ENCODE results near the gene RAP1A. TPM values are rescaled to one million over a fixed set of nuclear protein-coding genes. Genes with fewer than 3 reads are reported as not detected.

The RAP1A gene
- total RNA-seq, 6 experiments from 2014 or later: 75.7 to 82.9 (median 80.3) TPM

DNA sequence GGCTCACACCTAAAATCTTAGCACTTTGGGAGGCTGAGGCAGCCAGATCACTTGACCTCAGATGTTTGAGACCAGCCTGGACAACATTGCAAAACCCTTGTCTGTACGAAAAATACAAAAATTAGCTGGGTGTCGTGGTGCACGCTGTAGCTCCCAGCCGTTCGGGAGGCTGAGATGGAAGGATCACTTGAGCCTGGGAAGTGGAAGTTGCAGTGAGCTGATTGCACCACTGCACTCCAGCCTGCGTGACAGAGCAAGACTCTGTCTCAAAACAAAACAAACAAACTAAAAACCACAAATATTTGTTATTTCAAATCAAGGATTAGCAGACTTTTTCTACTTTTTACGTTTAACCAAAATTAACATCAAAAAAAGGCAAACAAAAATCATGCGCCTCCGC lies 88.3 kb downstream of the RAP1A start:
- Mint-ChIP-seq H3K4me1 (ENCODE audit: low read depth) (peaks cover 71% of the 10 kb centered on the region), H3K36me3 (ENCODE audit: low read depth) (peaks cover 20% of the 10 kb centered on the region), H3K9me3 (no peaks in the 10 kb centered on the region), H3K27me3 (ENCODE audit: insufficient read depth) (no peaks in the 10 kb centered on the region; the same call in 1 of the 2 replicates), H3K4me3 (peak overlapping the region; percentile 67), H3K27ac (peak overlapping the region; percentile 81)
- DNase-seq: peak; percentile 45
- TF ChIP-seq, protein P1, sequence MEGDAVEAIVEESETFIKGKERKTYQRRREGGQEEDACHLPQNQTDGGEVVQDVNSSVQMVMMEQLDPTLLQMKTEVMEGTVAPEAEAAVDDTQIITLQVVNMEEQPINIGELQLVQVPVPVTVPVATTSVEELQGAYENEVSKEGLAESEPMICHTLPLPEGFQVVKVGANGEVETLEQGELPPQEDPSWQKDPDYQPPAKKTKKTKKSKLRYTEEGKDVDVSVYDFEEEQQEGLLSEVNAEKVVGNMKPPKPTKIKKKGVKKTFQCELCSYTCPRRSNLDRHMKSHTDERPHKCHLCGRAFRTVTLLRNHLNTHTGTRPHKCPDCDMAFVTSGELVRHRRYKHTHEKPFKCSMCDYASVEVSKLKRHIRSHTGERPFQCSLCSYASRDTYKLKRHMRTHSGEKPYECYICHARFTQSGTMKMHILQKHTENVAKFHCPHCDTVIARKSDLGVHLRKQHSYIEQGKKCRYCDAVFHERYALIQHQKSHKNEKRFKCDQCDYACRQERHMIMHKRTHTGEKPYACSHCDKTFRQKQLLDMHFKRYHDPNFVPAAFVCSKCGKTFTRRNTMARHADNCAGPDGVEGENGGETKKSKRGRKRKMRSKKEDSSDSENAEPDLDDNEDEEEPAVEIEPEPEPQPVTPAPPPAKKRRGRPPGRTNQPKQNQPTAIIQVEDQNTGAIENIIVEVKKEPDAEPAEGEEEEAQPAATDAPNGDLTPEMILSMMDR (IDR thresholded peaks at IDR 0.05): no peak

DNA sequence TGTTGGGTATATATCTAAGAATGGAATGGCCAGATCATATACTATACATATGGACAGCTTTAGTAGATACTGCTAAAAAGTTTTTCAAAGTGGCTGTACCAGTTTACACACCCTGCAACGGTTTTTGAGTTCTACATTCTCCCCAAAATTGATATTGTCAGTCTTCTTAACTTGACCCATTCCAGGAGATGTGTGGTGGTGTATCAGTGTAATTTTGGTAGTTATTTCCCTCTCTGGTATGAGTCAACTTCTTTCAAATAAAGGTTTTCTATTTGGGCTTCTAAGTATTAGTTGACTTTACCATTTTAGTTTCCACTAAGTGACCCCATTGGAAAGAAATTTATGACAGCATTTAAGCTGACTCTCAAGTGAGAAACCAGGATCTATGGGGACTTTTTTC lies 90.4 kb downstream of the RAP1A start:
- TF ChIP-seq, protein P1 (IDR thresholded peaks at IDR 0.05): no peak
- H3K27me3 Mint-ChIP-seq (ENCODE audit: insufficient read depth): no peaks in the 10 kb centered on the region; the same call in 1 of the 2 replicates
- peaks cover 60% of the 10 kb centered on the region for H3K4me1 Mint-ChIP-seq (ENCODE audit: low read depth)
- H3K9me3 Mint-ChIP-seq: no peaks in the 10 kb centered on the region
- peak overlapping the region; percentile 48; the same call in 1 of the 2 replicates for H3K27ac Mint-ChIP-seq
- no peak for DNase-seq
- peaks cover 20% of the 10 kb centered on the region for H3K36me3 Mint-ChIP-seq (ENCODE audit: low read depth)
- no peak overlapping the region; the same call in 1 of the 2 replicates for H3K4me3 Mint-ChIP-seq

DNA sequence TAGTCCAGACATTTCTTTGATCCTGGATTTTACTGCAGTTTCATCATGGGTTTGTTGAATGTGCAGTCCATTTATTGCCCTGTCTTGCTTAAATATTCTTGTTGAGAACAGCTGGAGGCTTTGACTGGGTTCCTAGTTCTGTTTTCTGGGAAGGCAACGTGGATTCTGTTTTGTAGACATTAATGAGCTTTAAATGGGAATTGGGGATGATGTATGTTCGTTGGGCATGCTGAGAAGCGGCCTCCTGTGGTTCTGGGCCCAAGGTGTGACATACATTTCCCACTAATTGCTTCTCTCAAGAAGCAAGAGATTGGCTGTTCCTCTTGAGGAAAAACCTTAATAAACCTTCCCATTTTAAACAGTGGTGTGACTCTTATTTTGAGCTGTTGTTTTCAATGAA lies 96.7 kb downstream of the RAP1A start:
- Mint-ChIP-seq H3K27ac (no peak overlapping the region), H3K4me3 (no peak overlapping the region), H3K4me1 (ENCODE audit: low read depth) (peaks cover 18% of the 10 kb centered on the region), H3K9me3 (no peaks in the 10 kb centered on the region), H3K36me3 (ENCODE audit: low read depth) (peaks cover 5% of the 10 kb centered on the region; the same call in 1 of the 2 replicates), H3K27me3 (ENCODE audit: insufficient read depth) (peaks cover 2% of the 10 kb centered on the region; the same call in 1 of the 2 replicates)
- TF ChIP-seq, protein P1 (IDR thresholded peaks at IDR 0.05): no peak
- no peak for DNase-seq

DNA sequence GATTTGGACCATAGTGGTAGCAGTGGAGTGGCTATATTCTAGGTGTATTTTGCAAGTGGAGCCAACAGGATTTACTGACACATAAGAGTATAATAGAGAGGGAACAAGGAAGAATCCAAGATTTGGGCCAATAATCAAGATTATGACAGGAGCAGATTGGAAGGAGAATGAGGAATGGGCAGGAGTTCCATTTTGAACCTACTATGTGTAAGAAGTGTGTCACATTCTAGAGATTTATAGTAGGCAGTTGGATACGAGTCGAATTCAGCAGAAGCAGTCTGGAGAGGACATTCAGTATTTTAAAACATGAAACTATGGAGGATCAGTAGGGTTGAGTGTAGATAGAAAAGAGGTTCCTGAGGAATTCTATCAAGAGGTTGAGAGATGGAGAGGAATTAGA lies 97.9 kb downstream of the RAP1A start:
- Mint-ChIP-seq H3K27ac (no peak overlapping the region), H3K27me3 (ENCODE audit: insufficient read depth) (peaks cover 3% of the 10 kb centered on the region; the same call in 1 of the 2 replicates), H3K4me1 (ENCODE audit: low read depth) (peaks cover 22% of the 10 kb centered on the region), H3K4me3 (no peak overlapping the region), H3K36me3 (ENCODE audit: low read depth) (peaks cover 5% of the 10 kb centered on the region; the same call in 1 of the 2 replicates), H3K9me3 (no peaks in the 10 kb centered on the region)
- no peak for DNase-seq
- TF ChIP-seq, protein P1 (IDR thresholded peaks at IDR 0.05): no peak

DNA sequence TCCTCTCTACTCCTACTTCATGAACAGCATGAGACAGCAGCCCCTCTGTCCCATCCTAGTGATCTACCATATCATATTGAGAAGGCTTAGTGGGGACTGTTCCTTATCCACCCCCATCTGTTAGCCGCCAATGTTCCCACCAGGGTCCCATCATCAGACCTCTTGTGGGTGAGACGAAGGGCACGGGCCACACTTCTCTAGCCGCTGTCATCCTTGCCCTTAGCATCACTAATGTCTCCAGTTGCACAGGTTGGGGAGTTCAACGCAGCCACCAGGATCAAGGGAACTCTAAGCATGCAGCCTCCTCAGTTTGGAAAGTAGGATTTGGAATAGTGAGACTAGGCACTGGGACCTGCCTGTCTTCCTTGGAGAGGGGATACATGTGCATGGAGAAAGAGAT lies 99.5 kb downstream of the RAP1A start:
- H3K27me3 Mint-ChIP-seq (ENCODE audit: insufficient read depth): peaks cover 3% of the 10 kb centered on the region; the same call in 1 of the 2 replicates
- no peaks in the 10 kb centered on the region for H3K9me3 Mint-ChIP-seq
- H3K4me1 Mint-ChIP-seq (ENCODE audit: low read depth): peaks cover 22% of the 10 kb centered on the region
- no peak overlapping the region for H3K27ac Mint-ChIP-seq
- DNase-seq: no peak
- H3K36me3 Mint-ChIP-seq (ENCODE audit: low read depth): peaks cover 5% of the 10 kb centered on the region; the same call in 1 of the 2 replicates
- TF ChIP-seq, protein P1 (IDR thresholded peaks at IDR 0.05): no peak
- H3K4me3 Mint-ChIP-seq: no peak overlapping the region
